H9 (cell line): ENCODE measurements around the gene DHX40. TPM values are rescaled to one million over a fixed set of nuclear protein-coding genes. Genes with fewer than 3 reads are reported as not detected.

Source experiments
- DNase-seq: peaks from one replicate; pipeline ENCODE4 v3.0.0-alpha.2; 2017
- H2AFZ ChIP-seq: one replicate; pipeline ENCODE4 v1.6.1; 2013; ENCODE audit warnings: mild to moderate bottlenecking, low read length, control low read depth, moderate library complexity
- H2AK5ac ChIP-seq: 2 replicates; pipeline ENCODE4 v1.6.1; 2013; ENCODE audit warnings: low read length, control low read depth, mixed read lengths; ENCODE audit not compliant: insufficient read length
- H2BK120ac ChIP-seq: one replicate; pipeline ENCODE4 v1.6.1; 2013; ENCODE audit warnings: low read depth, mild to moderate bottlenecking, low read length, control low read depth, inconsistent platforms; ENCODE audit not compliant: poor library complexity, severe bottlenecking
- H2BK12ac ChIP-seq: 2 replicates; pipeline ENCODE4 v1.6.1; 2013; ENCODE audit warnings: low read length, control low read depth, mixed read lengths, low read depth; ENCODE audit not compliant: insufficient read length
- H2BK15ac ChIP-seq: 2 replicates; pipeline ENCODE4 v1.6.1; 2013; ENCODE audit warnings: low read depth, low read length, control low read depth
- H2BK20ac ChIP-seq: one replicate; pipeline ENCODE4 v1.6.1; 2013; ENCODE audit warnings: low read depth, mild to moderate bottlenecking, low read length, control low read depth, inconsistent platforms; ENCODE audit not compliant: poor library complexity, severe bottlenecking
- H2BK5ac ChIP-seq: 2 replicates; pipeline ENCODE4 v1.6.1; 2013; ENCODE audit warnings: low read length, control low read depth, mixed read lengths; ENCODE audit not compliant: insufficient read length
- H3K14ac ChIP-seq: 2 replicates; pipeline ENCODE4 v1.6.1; 2013; ENCODE audit warnings: low read length, control low read depth; ENCODE audit not compliant: insufficient read depth
- H3K18ac ChIP-seq: 2 replicates; pipeline ENCODE4 v1.6.1; 2013; ENCODE audit warnings: low read depth, mild to moderate bottlenecking, mixed read lengths, low read length, control low read depth; ENCODE audit not compliant: insufficient read length
- H3K23ac ChIP-seq: 2 replicates; pipeline ENCODE4 v1.6.1; 2013; ENCODE audit warnings: low read length, control low read depth, mixed read lengths, low read depth; ENCODE audit not compliant: insufficient read length
- H3K23me2 ChIP-seq: 2 replicates; pipeline ENCODE4 v1.6.1; 2013; ENCODE audit warnings: low read depth, mild to moderate bottlenecking, mixed read lengths, low read length, control low read depth; ENCODE audit not compliant: insufficient read length, poor library complexity, severe bottlenecking
- H3K27ac ChIP-seq: 2 replicates; pipeline ENCODE4 v1.5.1; 2013; ENCODE audit warnings: low read length, control low read depth, mixed read lengths, low read depth; ENCODE audit not compliant: insufficient read length
- H3K27me3 ChIP-seq: 2 replicates; pipeline ENCODE4 v1.6.1; 2013; ENCODE audit warnings: low read length, control low read depth, inconsistent platforms; ENCODE audit not compliant: insufficient read depth
- H3K4ac ChIP-seq: 2 replicates; pipeline ENCODE4 v1.6.1; 2013; ENCODE audit warnings: low read depth, mild to moderate bottlenecking, control low read depth, inconsistent platforms, low read length, moderate library complexity
- H3K4me1 ChIP-seq: 2 replicates; pipeline ENCODE4 v1.6.1; 2013; ENCODE audit warnings: low read length, control low read depth, inconsistent platforms; ENCODE audit not compliant: insufficient read depth
- H3K4me2 ChIP-seq: 2 replicates; pipeline ENCODE4 v1.6.1; 2013; ENCODE audit warnings: low read length, control low read depth, mixed read lengths; ENCODE audit not compliant: insufficient read length, insufficient read depth
- H3K56ac ChIP-seq: 2 replicates; pipeline ENCODE4 v1.6.1; 2013; ENCODE audit warnings: low read depth, mild to moderate bottlenecking, mixed read lengths, low read length, control low read depth; ENCODE audit not compliant: insufficient read length
- H3K79me1 ChIP-seq: 2 replicates; pipeline ENCODE4 v1.6.1; 2013; ENCODE audit warnings: low read depth, mild to moderate bottlenecking, moderate library complexity, low read length, control low read depth, inconsistent platforms; ENCODE audit not compliant: insufficient read depth, poor library complexity, severe bottlenecking
- H3K79me2 ChIP-seq: 2 replicates; pipeline ENCODE4 v1.6.1; 2013; ENCODE audit warnings: low read length, control low read depth, inconsistent platforms; ENCODE audit not compliant: insufficient read depth
- H3K9ac ChIP-seq: 2 replicates; pipeline ENCODE4 v1.6.1; 2013; ENCODE audit warnings: low read length, control low read depth, mixed read lengths; ENCODE audit not compliant: insufficient read length; ENCODE audit errors: extremely low read depth
- H3K9me3 ChIP-seq: one replicate; pipeline ENCODE4 v1.6.1; 2013; ENCODE audit warnings: low read depth, low read length, inconsistent platforms; ENCODE audit not compliant: control insufficient read depth
- H3T11ph ChIP-seq: one replicate; pipeline ENCODE4 v1.6.1; 2013; ENCODE audit warnings: mild to moderate bottlenecking, low read length, control low read depth, inconsistent platforms
- H4K20me1 ChIP-seq: one replicate; pipeline ENCODE4 v1.6.1; 2013; ENCODE audit not compliant: control insufficient read depth, insufficient read length, insufficient read depth
- H4K5ac ChIP-seq: 2 replicates; pipeline ENCODE4 v1.6.1; 2013; ENCODE audit warnings: low read depth, mild to moderate bottlenecking, mixed read lengths, low read length, control low read depth; ENCODE audit not compliant: insufficient read length
- H4K8ac ChIP-seq: replicated peaks from 2 replicates; pipeline ENCODE4 v1.6.1; 2013; ENCODE audit warnings: low read length, control low read depth, mixed read lengths, low read depth; ENCODE audit not compliant: insufficient read length
- H4K91ac ChIP-seq: 2 replicates; pipeline ENCODE4 v1.6.1; 2013; ENCODE audit warnings: low read depth, mild to moderate bottlenecking, moderate library complexity, mixed read lengths, low read length, control low read depth; ENCODE audit not compliant: insufficient read length
- H3K27ac Mint-ChIP-seq, 3 experiments: 2 replicates in 2 of 3; 3 replicates in 1 of 3; pipeline ENCODE4 v1.8.0; 2020 to 2021; ENCODE audit warnings: mixed read lengths in 3 of 3, mild to moderate bottlenecking in 1 of 3, moderate library complexity in 1 of 3
- H3K27me3 Mint-ChIP-seq: 2 replicates; pipeline ENCODE4 v1.8.0; 2021; ENCODE audit warnings: low read depth, mild to moderate bottlenecking, moderate library complexity, mixed read lengths
- H3K36me3 Mint-ChIP-seq, 3 experiments: 2 replicates in 2 of 3; 3 replicates in 1 of 3; pipeline ENCODE4 v1.8.0; 2020 to 2021; ENCODE audit warnings: low read depth in 3 of 3, mixed read lengths in 3 of 3; ENCODE audit not compliant: insufficient read depth in 1 of 3
- H3K4me1 Mint-ChIP-seq, 2 experiments: 2 replicates each; pipeline ENCODE4 v1.8.0; 2020; ENCODE audit warnings: mixed read lengths in 2 of 2
- H3K4me3 Mint-ChIP-seq, 2 experiments: 2 replicates in 1 of 2; 3 replicates in 1 of 2; pipeline ENCODE4 v1.8.0; 2020 to 2021; ENCODE audit warnings: mild to moderate bottlenecking in 2 of 2, mixed read lengths in 2 of 2, moderate library complexity in 1 of 2
- H3K9me3 Mint-ChIP-seq, 2 experiments: 2 replicates in 1 of 2; 3 replicates in 1 of 2; pipeline ENCODE4 v1.8.0; 2020; ENCODE audit warnings: mild to moderate bottlenecking in 2 of 2, mixed read lengths in 2 of 2, moderate library complexity in 1 of 2
- WGBS: extraction: QIAGEN DNeasy Blood & Tissue Kit; methylation state at CpG from one replicate; pipeline ENCODE4 v1.1.7; 2013; ENCODE audit warnings: missing lambda C conversion rate, low lambda C conversion rate, mixed read lengths; ENCODE audit not compliant: insufficient read length; ENCODE audit errors: extremely low coverage; 5-methylcytosine and 5-hydroxymethylcytosine counted together
- total RNA-seq: library from RNA; stranded (reverse); gene quantifications from 2 replicates; pipeline ENCODE4 v1.2.1, GENCODE V29; 2021
- TF ChIP-seq, protein P1 (sequence below): fragments of 200-600 bp; sonication (generic); conservative IDR thresholded peaks from 3 replicates; pipeline ENCODE4 v1.8.0; 2021; ENCODE audit warnings: antibody characterized with exemption, mild to moderate bottlenecking

DHX40 gene
- total RNA-seq, 1 experiment from 2014 or later: 28.8 TPM

- WGBS: no CpG with 5 or more reads among the region's 5 CpGs
- no peak overlapping the region for H3K18ac ChIP-seq
- H3K79me1 ChIP-seq: no peaks in the 10 kb centered on the region
- no peaks in the 10 kb centered on the region for H3K9me3 ChIP-seq
- no peak overlapping the region for H4K5ac ChIP-seq
- H2BK120ac ChIP-seq: no peak overlapping the region
- H2BK12ac ChIP-seq: no peak overlapping the region
- H2BK15ac ChIP-seq: no peak overlapping the region
- no peak overlapping the region for H4K91ac ChIP-seq
- Mint-ChIP-seq H3K27me3 (peaks cover 8% of the 10 kb centered on the region), H3K9me3 (no peaks in the 10 kb centered on the region), H3K4me3 (no peak overlapping the region), H3K27ac (no peak overlapping the region), H3K36me3 (no peaks in the 10 kb centered on the region), H3K4me1 (no peaks in the 10 kb centered on the region)
- no peak overlapping the region for H3K14ac ChIP-seq
- no peak overlapping the region for H3K27ac ChIP-seq
- H3K4me2 ChIP-seq: no peak overlapping the region
- H4K20me1 ChIP-seq: no peaks in the 10 kb centered on the region
- H2AK5ac ChIP-seq: no peak overlapping the region
- H2AFZ ChIP-seq: no peak overlapping the region
- no peak overlapping the region for H3T11ph ChIP-seq
- H3K27me3 ChIP-seq: no peaks in the 10 kb centered on the region
- TF ChIP-seq, protein P1, sequence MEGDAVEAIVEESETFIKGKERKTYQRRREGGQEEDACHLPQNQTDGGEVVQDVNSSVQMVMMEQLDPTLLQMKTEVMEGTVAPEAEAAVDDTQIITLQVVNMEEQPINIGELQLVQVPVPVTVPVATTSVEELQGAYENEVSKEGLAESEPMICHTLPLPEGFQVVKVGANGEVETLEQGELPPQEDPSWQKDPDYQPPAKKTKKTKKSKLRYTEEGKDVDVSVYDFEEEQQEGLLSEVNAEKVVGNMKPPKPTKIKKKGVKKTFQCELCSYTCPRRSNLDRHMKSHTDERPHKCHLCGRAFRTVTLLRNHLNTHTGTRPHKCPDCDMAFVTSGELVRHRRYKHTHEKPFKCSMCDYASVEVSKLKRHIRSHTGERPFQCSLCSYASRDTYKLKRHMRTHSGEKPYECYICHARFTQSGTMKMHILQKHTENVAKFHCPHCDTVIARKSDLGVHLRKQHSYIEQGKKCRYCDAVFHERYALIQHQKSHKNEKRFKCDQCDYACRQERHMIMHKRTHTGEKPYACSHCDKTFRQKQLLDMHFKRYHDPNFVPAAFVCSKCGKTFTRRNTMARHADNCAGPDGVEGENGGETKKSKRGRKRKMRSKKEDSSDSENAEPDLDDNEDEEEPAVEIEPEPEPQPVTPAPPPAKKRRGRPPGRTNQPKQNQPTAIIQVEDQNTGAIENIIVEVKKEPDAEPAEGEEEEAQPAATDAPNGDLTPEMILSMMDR: no peak
- no peak for DNase-seq
- no peaks in the 10 kb centered on the region for H3K4me1 ChIP-seq
- no peak overlapping the region for H2BK5ac ChIP-seq
- no peaks in the 10 kb centered on the region for H3K23me2 ChIP-seq
- no peak overlapping the region for H3K56ac ChIP-seq
- no peak overlapping the region for H3K9ac ChIP-seq
- H4K8ac ChIP-seq: no peak overlapping the region
- no peak overlapping the region for H2BK20ac ChIP-seq
- no peak overlapping the region for H3K23ac ChIP-seq
- no peak overlapping the region for H3K4ac ChIP-seq
- no peaks in the 10 kb centered on the region for H3K79me2 ChIP-seq
Observed at GRCh38 chr17:59533694-59534093, 31.7 kb upstream of the DHX40 start.
